ENCODE results near the gene LYPD6.

DNA sequence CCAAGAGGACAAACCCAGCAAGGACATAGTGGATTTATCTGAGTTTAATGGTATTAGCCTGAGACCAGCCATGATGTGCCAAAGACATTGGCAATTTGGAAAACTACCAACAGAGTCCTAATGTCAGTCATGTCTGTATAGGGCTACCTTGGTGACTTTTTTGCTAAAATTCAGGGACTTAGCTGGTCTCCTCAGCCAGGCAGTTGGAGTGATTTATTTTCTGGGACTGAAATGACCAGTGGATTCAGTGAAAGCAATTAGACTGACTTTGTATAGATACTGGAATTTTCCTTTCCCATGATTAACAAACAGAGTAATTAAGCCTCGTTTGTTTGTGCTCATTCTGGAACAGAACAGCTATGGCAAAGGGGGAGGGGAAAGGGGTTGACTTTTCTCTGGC, 55.0 kb downstream of the LYPD6 start:
- TF ChIP-seq, protein P1, sequence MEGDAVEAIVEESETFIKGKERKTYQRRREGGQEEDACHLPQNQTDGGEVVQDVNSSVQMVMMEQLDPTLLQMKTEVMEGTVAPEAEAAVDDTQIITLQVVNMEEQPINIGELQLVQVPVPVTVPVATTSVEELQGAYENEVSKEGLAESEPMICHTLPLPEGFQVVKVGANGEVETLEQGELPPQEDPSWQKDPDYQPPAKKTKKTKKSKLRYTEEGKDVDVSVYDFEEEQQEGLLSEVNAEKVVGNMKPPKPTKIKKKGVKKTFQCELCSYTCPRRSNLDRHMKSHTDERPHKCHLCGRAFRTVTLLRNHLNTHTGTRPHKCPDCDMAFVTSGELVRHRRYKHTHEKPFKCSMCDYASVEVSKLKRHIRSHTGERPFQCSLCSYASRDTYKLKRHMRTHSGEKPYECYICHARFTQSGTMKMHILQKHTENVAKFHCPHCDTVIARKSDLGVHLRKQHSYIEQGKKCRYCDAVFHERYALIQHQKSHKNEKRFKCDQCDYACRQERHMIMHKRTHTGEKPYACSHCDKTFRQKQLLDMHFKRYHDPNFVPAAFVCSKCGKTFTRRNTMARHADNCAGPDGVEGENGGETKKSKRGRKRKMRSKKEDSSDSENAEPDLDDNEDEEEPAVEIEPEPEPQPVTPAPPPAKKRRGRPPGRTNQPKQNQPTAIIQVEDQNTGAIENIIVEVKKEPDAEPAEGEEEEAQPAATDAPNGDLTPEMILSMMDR (IDR thresholded peaks at IDR 0.05; ENCODE audit: low read depth, low read length, missing input control), result no peak
- TF ChIP-seq, protein P2, sequence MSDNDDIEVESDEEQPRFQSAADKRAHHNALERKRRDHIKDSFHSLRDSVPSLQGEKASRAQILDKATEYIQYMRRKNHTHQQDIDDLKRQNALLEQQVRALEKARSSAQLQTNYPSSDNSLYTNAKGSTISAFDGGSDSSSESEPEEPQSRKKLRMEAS (IDR thresholded peaks at IDR 0.05), result no peak
- TF ChIP-seq RAD21 (IDR thresholded peaks at IDR 0.05), result no peak
- no peak for TF ChIP-seq EGR1 (IDR thresholded peaks at IDR 0.05; ENCODE audit: low read depth in 2 of 2)
- TF ChIP-seq JUND (IDR thresholded peaks at IDR 0.05), result no peak
- no peak for TF ChIP-seq YY1 (IDR thresholded peaks at IDR 0.05)
- TF ChIP-seq, protein P3, sequence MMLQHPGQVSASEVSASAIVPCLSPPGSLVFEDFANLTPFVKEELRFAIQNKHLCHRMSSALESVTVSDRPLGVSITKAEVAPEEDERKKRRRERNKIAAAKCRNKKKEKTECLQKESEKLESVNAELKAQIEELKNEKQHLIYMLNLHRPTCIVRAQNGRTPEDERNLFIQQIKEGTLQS (IDR thresholded peaks at IDR 0.05), result no peak
- TF ChIP-seq, protein P4, sequence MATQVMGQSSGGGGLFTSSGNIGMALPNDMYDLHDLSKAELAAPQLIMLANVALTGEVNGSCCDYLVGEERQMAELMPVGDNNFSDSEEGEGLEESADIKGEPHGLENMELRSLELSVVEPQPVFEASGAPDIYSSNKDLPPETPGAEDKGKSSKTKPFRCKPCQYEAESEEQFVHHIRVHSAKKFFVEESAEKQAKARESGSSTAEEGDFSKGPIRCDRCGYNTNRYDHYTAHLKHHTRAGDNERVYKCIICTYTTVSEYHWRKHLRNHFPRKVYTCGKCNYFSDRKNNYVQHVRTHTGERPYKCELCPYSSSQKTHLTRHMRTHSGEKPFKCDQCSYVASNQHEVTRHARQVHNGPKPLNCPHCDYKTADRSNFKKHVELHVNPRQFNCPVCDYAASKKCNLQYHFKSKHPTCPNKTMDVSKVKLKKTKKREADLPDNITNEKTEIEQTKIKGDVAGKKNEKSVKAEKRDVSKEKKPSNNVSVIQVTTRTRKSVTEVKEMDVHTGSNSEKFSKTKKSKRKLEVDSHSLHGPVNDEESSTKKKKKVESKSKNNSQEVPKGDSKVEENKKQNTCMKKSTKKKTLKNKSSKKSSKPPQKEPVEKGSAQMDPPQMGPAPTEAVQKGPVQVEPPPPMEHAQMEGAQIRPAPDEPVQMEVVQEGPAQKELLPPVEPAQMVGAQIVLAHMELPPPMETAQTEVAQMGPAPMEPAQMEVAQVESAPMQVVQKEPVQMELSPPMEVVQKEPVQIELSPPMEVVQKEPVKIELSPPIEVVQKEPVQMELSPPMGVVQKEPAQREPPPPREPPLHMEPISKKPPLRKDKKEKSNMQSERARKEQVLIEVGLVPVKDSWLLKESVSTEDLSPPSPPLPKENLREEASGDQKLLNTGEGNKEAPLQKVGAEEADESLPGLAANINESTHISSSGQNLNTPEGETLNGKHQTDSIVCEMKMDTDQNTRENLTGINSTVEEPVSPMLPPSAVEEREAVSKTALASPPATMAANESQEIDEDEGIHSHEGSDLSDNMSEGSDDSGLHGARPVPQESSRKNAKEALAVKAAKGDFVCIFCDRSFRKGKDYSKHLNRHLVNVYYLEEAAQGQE (IDR thresholded peaks at IDR 0.05), result no peak
- TF ChIP-seq, protein P5, sequence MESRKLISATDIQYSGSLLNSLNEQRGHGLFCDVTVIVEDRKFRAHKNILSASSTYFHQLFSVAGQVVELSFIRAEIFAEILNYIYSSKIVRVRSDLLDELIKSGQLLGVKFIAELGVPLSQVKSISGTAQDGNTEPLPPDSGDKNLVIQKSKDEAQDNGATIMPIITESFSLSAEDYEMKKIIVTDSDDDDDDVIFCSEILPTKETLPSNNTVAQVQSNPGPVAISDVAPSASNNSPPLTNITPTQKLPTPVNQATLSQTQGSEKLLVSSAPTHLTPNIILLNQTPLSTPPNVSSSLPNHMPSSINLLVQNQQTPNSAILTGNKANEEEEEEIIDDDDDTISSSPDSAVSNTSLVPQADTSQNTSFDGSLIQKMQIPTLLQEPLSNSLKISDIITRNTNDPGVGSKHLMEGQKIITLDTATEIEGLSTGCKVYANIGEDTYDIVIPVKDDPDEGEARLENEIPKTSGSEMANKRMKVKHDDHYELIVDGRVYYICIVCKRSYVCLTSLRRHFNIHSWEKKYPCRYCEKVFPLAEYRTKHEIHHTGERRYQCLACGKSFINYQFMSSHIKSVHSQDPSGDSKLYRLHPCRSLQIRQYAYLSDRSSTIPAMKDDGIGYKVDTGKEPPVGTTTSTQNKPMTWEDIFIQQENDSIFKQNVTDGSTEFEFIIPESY (IDR thresholded peaks at IDR 0.05), result no peak
- TF ChIP-seq SP1 (IDR thresholded peaks at IDR 0.05), result no peak

Measured in liver (tissue), 3 donors.